GM19324 (cell line): Measurements from ENCODE around the gene CCDC89.
"Not testable (repeated sequence)": the region's sequence is repeated elsewhere in the genome, so short reads cannot be mapped to it uniquely, and the experiment has no call there.

Source experiments
- ATAC-seq: cut with Tn5 transposase; IDR thresholded peaks from one replicate; pipeline ENCODE4 v1.9.1; 2021; ENCODE audit warnings: mild to moderate bottlenecking, moderate library complexity; ENCODE audit not compliant: unreplicated experiment, low FRiP score

The CCDC89 gene

DNA sequence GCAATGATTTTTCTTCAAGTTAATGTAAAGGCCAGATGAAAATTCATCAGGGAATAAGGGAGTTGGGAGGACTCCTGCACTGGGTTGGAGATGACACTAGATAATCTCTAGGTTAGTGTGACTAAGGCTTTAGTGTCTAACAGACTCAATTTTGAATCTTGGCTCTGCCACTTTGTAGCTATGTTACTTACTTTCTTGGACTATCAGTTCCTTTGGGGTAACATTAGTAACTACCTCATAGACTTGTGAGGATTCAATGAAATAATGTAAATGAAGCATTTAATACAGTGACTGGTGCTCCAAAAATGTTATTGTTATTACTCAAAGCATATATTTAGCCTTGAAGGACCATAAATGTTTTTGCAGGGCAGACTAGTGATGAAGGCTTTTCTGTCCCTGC, 9.6 kb upstream of the CCDC89 start:
- no peak for ATAC-seq

- ATAC-seq = no peak
Observed at GRCh38 chr11:85694385-85694980, 8.5 kb upstream of the CCDC89 start.

- no peak for ATAC-seq
Observed at GRCh38 chr11:85685125-85685819, 723 bp downstream of the CCDC89 start.

DNA sequence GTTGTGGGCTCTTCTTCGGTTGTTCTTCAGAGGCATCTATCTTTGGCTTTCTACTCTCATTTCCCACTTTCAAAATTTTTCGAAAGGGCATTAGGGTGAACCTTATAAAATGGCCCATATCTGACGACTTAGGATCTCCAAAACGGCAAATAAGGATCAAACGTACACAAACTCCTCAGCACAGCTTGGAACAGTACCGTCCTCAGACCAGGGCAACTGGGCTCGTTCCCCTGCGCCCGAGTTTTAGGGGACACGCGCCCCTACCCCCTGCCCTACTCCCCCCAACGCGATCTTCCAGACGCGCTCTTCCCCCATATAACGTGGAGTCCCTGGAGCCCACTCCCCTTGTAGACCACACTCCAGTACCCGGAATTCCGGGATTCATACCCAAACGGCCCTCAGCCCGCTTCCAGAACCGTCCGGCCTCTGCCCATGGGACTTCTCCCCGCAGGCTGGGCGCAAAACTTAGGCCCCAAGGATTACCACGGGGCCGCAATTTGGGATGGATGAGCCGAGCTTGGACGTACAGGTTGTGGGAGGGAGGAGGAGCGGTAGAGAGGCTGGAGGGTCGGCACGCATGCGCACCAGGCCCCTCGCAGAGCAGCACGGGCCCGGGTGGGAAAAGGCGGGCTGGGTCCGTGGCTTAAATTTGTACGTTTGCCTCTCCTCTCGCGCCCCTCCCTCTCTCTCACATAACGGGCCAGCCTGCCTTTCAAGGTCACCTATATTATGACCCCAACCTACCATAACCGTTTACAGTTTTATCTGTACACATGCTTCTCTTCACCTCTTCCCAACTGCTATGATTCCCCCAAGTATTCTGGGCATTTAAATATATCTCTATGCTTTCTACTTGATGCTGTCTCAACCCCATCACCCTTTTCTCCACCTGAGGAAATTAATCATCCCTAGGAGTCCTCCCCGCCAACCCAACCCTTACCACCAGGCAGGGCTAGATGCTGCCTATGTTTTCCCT, 3.4 kb downstream of the CCDC89 start:
- peak; percentile 67 for ATAC-seq

DNA sequence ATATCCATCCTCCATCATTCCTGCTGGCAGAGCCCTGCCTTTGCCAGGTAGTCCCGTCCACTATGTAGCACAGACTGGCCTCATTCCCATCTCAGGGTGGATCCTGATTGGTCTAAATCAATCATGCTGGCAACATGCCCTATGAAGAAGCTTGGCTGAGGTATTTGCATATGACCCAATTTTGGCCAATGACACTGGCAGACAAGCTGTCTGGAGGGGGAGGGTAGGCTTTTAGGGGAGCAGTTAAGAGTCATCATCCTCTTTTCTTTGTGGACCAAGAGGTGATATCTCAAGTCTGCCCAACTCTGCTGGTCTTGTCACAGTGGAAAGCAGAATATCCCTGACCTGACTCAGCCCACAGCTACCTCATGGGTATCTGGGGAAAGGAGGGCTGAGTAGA, 5.1 kb downstream of the CCDC89 start:
- ATAC-seq = no peak

GRCh38 chr11:85679576-85679975, 6.4 kb downstream of the CCDC89 start:
- ATAC-seq = no peak

GRCh38 chr11:85673393-85673792, 12.6 kb downstream of the CCDC89 start:
- no peak for ATAC-seq

- ATAC-seq = no peak
Observed at GRCh38 chr11:85672105-85672902, 13.7 kb downstream of the CCDC89 start.

- ATAC-seq = not testable (repeated sequence)
Observed at GRCh38 chr11:85670949-85671663, 14.9 kb downstream of the CCDC89 start.

DNA sequence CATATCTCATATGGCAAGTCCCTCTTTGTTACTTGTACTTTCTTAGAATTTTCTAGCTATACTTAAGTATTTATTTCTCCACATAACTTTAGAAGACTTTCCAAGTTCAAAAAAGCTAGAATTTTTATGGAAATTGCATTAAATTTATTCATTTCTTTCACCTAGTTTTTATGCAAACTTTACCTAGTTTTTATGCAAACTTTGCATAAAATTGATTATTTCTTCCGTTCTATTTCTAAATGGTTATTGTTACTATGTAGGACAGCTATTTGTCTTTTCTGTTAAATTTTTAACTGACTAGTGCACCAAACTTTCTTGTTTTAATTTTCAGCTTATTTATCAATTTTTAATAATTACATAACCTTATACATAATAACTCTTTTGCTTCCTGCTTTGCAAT, 17.8 kb downstream of the CCDC89 start:
- no peak for ATAC-seq

- ATAC-seq = no peak
Observed at GRCh38 chr11:85666687-85667086, 19.3 kb downstream of the CCDC89 start.

DNA sequence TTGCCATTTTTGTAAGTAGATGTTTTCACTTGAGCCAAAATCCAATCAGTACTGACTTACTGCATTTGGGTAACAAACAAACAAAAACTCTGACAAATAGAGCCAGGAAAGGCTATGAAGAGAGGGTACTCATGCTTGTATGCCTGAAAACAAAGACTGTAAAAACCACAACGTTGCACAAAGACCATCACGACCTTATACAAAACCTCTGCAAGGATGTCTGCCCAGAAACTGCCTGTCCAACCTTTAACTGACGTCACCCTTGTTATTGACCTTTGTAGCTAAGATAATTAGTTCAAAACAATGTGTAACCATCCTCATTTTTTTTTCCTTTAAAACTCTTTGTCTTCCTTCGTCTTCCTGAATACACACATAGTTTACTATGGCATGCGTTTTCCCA, 20.3 kb downstream of the CCDC89 start:
- no peak for ATAC-seq

DNA sequence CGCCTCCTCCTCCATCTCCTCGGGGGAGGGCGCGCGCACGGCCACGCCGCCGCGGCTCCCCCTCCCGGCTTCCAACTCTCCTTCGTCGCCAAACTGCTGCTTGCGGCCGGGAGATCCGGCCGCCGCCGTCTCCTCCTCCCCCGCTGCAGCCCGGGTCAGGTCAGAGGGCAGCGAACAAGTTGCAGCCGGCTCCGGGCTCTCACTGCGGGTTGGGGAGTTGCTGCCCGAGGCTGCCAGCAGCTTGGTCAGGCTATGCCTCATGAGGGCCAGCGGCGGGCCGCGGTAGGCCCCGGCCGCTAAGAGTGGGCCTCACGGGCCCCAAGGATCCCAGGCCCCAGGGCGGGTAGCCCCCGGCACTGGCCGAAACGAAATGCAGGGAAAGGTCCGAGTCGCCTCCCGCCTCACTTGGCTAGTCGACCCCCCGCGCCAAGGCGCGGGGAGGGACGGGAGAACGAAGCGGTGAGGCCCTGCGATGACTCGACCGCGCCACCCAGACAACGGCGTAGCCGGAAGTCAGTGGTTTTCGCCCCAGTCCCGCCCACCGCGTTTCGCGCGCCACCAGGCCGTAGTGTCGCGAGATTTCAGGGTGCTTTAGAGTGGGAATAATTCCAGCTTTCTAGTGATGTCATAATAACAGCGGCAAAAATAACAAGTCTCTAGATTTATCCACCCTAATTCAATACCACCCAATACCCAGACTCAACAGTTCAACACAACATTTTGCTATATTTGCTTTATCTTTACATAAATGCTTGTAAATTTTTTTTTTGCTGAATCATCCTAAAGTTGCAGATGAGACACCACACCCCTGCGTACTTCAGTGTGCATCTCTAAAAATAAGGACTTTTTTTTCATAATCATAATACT, 21.1 kb downstream of the CCDC89 start, which contains the start of gene CREBZF:
TSS of gene CREBZF (minus strand) at position 515 of the 867 bp plus-strand sequence. CDS start at position 261, 254 bp downstream.
- ATAC-seq = peak; percentile 90

- peak; percentile 68 for ATAC-seq
Observed at GRCh38 chr11:85663753-85664614, 22.0 kb downstream of the CCDC89 start.

GRCh38 chr11:85663080-85663752, 22.8 kb downstream of the CCDC89 start:
- no peak for ATAC-seq

DNA sequence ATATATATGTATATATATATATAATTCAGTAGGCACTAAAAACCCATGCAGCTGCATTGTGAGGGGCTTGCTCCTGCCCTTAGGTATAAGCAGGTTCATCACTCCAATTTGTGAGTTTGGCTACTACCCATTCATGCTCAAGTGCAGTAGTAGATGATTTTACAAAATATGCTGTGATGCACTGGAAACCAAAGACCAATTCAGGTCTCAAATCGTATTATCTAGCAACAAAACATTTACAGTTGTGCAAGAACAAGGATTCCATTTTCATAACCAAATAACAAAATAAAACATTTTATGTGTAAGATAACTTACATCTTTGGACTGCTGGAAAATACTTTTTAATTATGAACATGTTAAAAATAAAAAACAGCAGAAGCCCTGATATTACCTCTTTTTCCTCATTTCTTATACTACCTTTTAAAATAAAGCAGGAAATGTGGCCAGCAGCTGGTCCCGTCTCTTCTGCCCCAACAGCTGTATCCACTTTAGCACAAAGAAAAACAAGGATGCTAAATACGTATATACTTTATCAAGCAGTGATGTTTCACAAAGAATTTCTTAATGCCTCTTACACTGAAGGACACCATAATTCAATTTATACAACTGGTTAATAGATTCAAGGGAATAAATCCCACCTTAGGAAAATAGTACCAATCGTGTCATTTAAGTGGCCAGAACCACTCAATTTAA, 23.9 kb downstream of the CCDC89 start:
- no peak for ATAC-seq

- ATAC-seq = no peak
Observed at GRCh38 chr11:85658180-85658579, 27.8 kb downstream of the CCDC89 start.
